Effector memory CD4-positive, alpha-beta T cell (primary cell): ENCODE data around the gene ARRDC1.

Experiments
- DNase-seq, 3 donors: peaks; one replicate each; pipeline ENCODE4 v3.0.0-alpha.2; 2020
- H3K27ac ChIP-seq: 2 replicates; pipeline ENCODE4 v1.7.0; 2013; ENCODE audit warnings: mild to moderate bottlenecking, low read length, moderate library complexity; ENCODE audit not compliant: insufficient read depth, poor library complexity, severe bottlenecking
- H3K27me3 ChIP-seq: replicated peaks from 2 replicates; pipeline ENCODE4 v1.7.0; 2013; ENCODE audit warnings: mild to moderate bottlenecking, low read length; ENCODE audit not compliant: insufficient read depth, control insufficient read depth, poor library complexity, severe bottlenecking
- H3K36me3 ChIP-seq: 2 replicates; pipeline ENCODE4 v1.7.0; 2013; ENCODE audit warnings: mild to moderate bottlenecking, low read length, moderate library complexity; ENCODE audit not compliant: control insufficient read depth, insufficient read depth
- H3K4me1 ChIP-seq: 2 replicates; pipeline ENCODE4 v1.7.0; 2013; ENCODE audit warnings: low read length, mild to moderate bottlenecking; ENCODE audit not compliant: control insufficient read depth, insufficient read depth, poor library complexity, severe bottlenecking
- H3K4me3 ChIP-seq: 2 replicates; pipeline ENCODE4 v1.7.0; 2013; ENCODE audit warnings: low read length, low read depth, mild to moderate bottlenecking; ENCODE audit not compliant: insufficient read depth, poor library complexity, severe bottlenecking
- H3K9me3 ChIP-seq: 2 replicates; pipeline ENCODE4 v1.7.0; 2013; ENCODE audit warnings: mild to moderate bottlenecking, low read length, moderate library complexity; ENCODE audit not compliant: control insufficient read depth

Gene ARRDC1

GRCh38 chr9:137649553-137649952 lies 44.1 kb downstream of the ARRDC1 start:
- Histone ChIP-seq H3K9me3 (no peaks in the 10 kb centered on the region), H3K4me1 (no peaks in the 10 kb centered on the region), H3K36me3 (peaks cover 14% of the 10 kb centered on the region), H3K4me3 (no peak overlapping the region), H3K27ac (no peak overlapping the region), H3K27me3 (no peaks in the 10 kb centered on the region)
- no peak for DNase-seq

- Histone ChIP-seq H3K36me3 (peaks cover 14% of the 10 kb centered on the region), H3K27ac (no peak overlapping the region), H3K4me1 (no peaks in the 10 kb centered on the region), H3K4me3 (no peak overlapping the region), H3K27me3 (no peaks in the 10 kb centered on the region), H3K9me3 (no peaks in the 10 kb centered on the region)
- no peak for DNase-seq
Observed at GRCh38 chr9:137650259-137650658, 44.8 kb downstream of the ARRDC1 start.

GRCh38 chr9:137650779-137651178 lies 45.3 kb downstream of the ARRDC1 start:
- Histone ChIP-seq H3K4me1 (no peaks in the 10 kb centered on the region), H3K27ac (no peak overlapping the region), H3K36me3 (peaks cover 14% of the 10 kb centered on the region), H3K4me3 (no peak overlapping the region), H3K27me3 (no peaks in the 10 kb centered on the region), H3K9me3 (no peaks in the 10 kb centered on the region)
- no peak for DNase-seq

- Histone ChIP-seq H3K27ac (no peak overlapping the region), H3K4me1 (peaks cover 3% of the 10 kb centered on the region), H3K4me3 (no peak overlapping the region), H3K9me3 (no peaks in the 10 kb centered on the region), H3K27me3 (no peaks in the 10 kb centered on the region), H3K36me3 (peaks cover 6% of the 10 kb centered on the region)
- DNase-seq = no peak
Observed at GRCh38 chr9:137656416-137656815, 50.9 kb downstream of the ARRDC1 start.

- no peaks in the 10 kb centered on the region for H3K36me3 ChIP-seq
- H3K9me3 ChIP-seq = no peaks in the 10 kb centered on the region
- no peak for DNase-seq
- peaks cover 3% of the 10 kb centered on the region for H3K4me1 ChIP-seq
- H3K27ac ChIP-seq = no peak overlapping the region
- no peak overlapping the region for H3K4me3 ChIP-seq
- no peaks in the 10 kb centered on the region for H3K27me3 ChIP-seq
Observed at GRCh38 chr9:137657606-137658005, 52.1 kb downstream of the ARRDC1 start.

- no peak for DNase-seq
- Histone ChIP-seq H3K27me3 (no peaks in the 10 kb centered on the region), H3K27ac (no peak overlapping the region), H3K36me3 (no peaks in the 10 kb centered on the region), H3K4me1 (peaks cover 3% of the 10 kb centered on the region), H3K9me3 (no peaks in the 10 kb centered on the region), H3K4me3 (no peak overlapping the region)
Observed at GRCh38 chr9:137658781-137659180, 53.3 kb downstream of the ARRDC1 start.

GRCh38 chr9:137660144-137660543 lies 54.7 kb downstream of the ARRDC1 start:
- Histone ChIP-seq H3K36me3 (no peaks in the 10 kb centered on the region), H3K4me1 (peaks cover 3% of the 10 kb centered on the region), H3K27me3 (no peaks in the 10 kb centered on the region), H3K9me3 (no peaks in the 10 kb centered on the region), H3K27ac (no peak overlapping the region), H3K4me3 (no peak overlapping the region)
- DNase-seq = no peak

GRCh38 chr9:137663584-137663983 lies 58.1 kb downstream of the ARRDC1 start:
- Histone ChIP-seq H3K9me3 (no peaks in the 10 kb centered on the region), H3K36me3 (no peaks in the 10 kb centered on the region), H3K27ac (no peak overlapping the region), H3K27me3 (no peaks in the 10 kb centered on the region), H3K4me3 (no peak overlapping the region), H3K4me1 (peaks cover 2% of the 10 kb centered on the region)
- DNase-seq = no peak

GRCh38 chr9:137664676-137665075 lies 59.2 kb downstream of the ARRDC1 start:
- Histone ChIP-seq H3K36me3 (peaks cover 8% of the 10 kb centered on the region), H3K9me3 (no peaks in the 10 kb centered on the region), H3K27ac (no peak overlapping the region), H3K4me1 (no peaks in the 10 kb centered on the region), H3K27me3 (no peaks in the 10 kb centered on the region), H3K4me3 (no peak overlapping the region)
- DNase-seq = no peak
